ENCODE results near the gene U2AF2.

DNA sequence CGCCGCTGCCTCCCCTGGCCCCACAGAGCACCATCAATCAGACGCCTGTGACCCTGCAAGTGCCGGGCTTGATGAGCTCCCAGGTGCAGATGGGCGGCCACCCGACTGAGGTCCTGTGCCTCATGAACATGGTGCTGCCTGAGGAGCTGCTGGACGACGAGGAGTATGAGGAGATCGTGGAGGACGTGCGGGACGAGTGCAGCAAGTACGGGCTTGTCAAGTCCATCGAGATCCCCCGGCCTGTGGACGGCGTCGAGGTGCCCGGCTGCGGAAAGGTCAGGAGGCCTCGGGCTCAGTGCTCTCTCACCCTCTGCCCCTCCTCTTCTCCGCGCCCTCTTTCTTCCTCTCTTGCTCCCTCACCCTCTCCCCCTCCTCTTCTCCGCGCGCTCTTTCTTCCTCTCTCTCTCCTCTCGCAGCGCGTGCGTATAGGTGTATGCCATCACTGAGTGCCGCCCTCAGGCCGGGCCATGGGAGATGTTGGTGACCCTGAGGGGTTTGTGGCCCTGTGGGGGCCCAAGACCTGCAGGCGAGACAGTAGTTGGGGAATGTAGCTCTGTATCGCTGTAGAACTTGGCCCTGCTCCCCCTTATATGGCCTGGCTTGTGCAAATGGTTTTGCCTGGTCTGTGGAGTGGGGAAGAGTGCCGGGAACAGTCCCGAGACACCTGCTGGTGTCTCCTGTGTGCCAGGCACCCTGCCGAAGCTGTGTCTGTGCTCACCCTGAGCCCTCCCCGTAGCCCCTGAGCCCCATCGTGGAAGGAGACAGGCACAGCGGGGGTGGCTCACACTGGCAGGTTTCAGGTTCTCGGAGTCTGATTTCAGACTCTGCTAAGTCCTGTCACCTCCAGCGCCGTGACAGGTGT is 14.8 kb downstream of the U2AF2 start:
- no peak for TF ChIP-seq PML (IDR thresholded peaks at IDR 0.05; ENCODE audit: low read length)
- TF ChIP-seq MAFK (IDR thresholded peaks at IDR 0.05; ENCODE audit: low read length), result no peak
- no peak for TF ChIP-seq RFX1 (IDR thresholded peaks at IDR 0.05)
- TF ChIP-seq EZH2 (IDR thresholded peaks at IDR 0.05; ENCODE audit: borderline replicate concordance, low read depth, low read length), result no peak
- TF ChIP-seq, protein P1, sequence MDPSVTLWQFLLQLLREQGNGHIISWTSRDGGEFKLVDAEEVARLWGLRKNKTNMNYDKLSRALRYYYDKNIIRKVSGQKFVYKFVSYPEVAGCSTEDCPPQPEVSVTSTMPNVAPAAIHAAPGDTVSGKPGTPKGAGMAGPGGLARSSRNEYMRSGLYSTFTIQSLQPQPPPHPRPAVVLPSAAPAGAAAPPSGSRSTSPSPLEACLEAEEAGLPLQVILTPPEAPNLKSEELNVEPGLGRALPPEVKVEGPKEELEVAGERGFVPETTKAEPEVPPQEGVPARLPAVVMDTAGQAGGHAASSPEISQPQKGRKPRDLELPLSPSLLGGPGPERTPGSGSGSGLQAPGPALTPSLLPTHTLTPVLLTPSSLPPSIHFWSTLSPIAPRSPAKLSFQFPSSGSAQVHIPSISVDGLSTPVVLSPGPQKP (CRISPR knock-in tag; IDR thresholded peaks at IDR 0.05), result no peak
- no peak for TF ChIP-seq ESRRA (IDR thresholded peaks at IDR 0.05; ENCODE audit: borderline replicate concordance, low read depth)
- TF ChIP-seq CEBPB (tag; IDR thresholded peaks at IDR 0.05), result no peak
- TF ChIP-seq TEAD4 (IDR thresholded peaks at IDR 0.05; ENCODE audit: low read length), result no peak
- no peak for TF ChIP-seq TEAD4 (CRISPR knock-in tag; IDR thresholded peaks at IDR 0.05; ENCODE audit: borderline replicate concordance)

Data from K562 (cell line).